Head of caudate nucleus (tissue), 42 donors: Measurements from ENCODE around the gene AUTS2.
"Not testable (repeated sequence)": the region's sequence is repeated elsewhere in the genome, so short reads cannot be mapped to it uniquely, and the experiment has no call there.

Experiments used
- DNase-seq, 42 donors: peaks; one replicate each; pipeline versions ENCODE4 v3.0.0 to v3.0.0-alpha.2; 2020 to 2021; ENCODE audit warnings: mixed read lengths in 7 of 42
- intact Hi-C: fragments of 100-400 bp; cut with DNase I; formaldehyde crosslinking; loops from one replicate; pipeline ENCODE4 v1.15.0; 2022

The AUTS2 gene

GRCh38 chr7:70237831-70238575 is 639.7 kb downstream of the AUTS2 start:
- DNase-seq: peak in 1 of 42 donors; percentile 15
- intact Hi-C loops: no loop called here

- intact Hi-C loops: no loop called here
- no peak for DNase-seq
Observed at GRCh38 chr7:70239918-70240317, 641.6 kb downstream of the AUTS2 start.

GRCh38 chr7:70240873-70241272 is 642.6 kb downstream of the AUTS2 start:
- intact Hi-C loops: no loop called here
- no peak for DNase-seq

- DNase-seq: no peak
- intact Hi-C loops: no loop called here
Observed at GRCh38 chr7:70241536-70242175, 643.4 kb downstream of the AUTS2 start.

- no peak for DNase-seq
- intact Hi-C loops: no loop called here
Observed at GRCh38 chr7:70242826-70243225, 644.6 kb downstream of the AUTS2 start.

GRCh38 chr7:70243443-70243842 is 645.2 kb downstream of the AUTS2 start:
- intact Hi-C loops: no loop called here
- no peak for DNase-seq

GRCh38 chr7:70257921-70258320 is 659.6 kb downstream of the AUTS2 start:
- no peak for DNase-seq
- intact Hi-C loops: no loop called here

GRCh38 chr7:70259502-70259901 is 661.2 kb downstream of the AUTS2 start:
- peak in 6 of 42 donors; percentile 18 to 60 (median 28) for DNase-seq
- intact Hi-C loops: no loop called here

GRCh38 chr7:70263471-70264255 is 665.4 kb downstream of the AUTS2 start:
- no peak for DNase-seq
- intact Hi-C loops: no loop called here

GRCh38 chr7:70266186-70266585 is 667.9 kb downstream of the AUTS2 start:
- DNase-seq: no peak
- intact Hi-C loops: no loop called here

GRCh38 chr7:70267381-70268120 is 669.3 kb downstream of the AUTS2 start:
- intact Hi-C loops: no loop called here
- DNase-seq: no peak

- DNase-seq: no peak
- intact Hi-C loops: no loop called here
Observed at GRCh38 chr7:70268179-70268578, 669.9 kb downstream of the AUTS2 start.

- no peak for DNase-seq
- intact Hi-C loops: no loop called here
Observed at GRCh38 chr7:70270149-70270548, 671.9 kb downstream of the AUTS2 start.

- intact Hi-C loops: no loop called here
- DNase-seq: no peak
Observed at GRCh38 chr7:70271617-70272081, 673.4 kb downstream of the AUTS2 start.

GRCh38 chr7:70275570-70275969 is 677.3 kb downstream of the AUTS2 start:
- DNase-seq, intact Hi-C loops: not testable (repeated sequence)

- intact Hi-C loops: no loop called here
- no peak for DNase-seq
Observed at GRCh38 chr7:70285187-70285586, 686.9 kb downstream of the AUTS2 start.

GRCh38 chr7:70285854-70286253 is 687.6 kb downstream of the AUTS2 start:
- intact Hi-C loops: no loop called here
- DNase-seq: no peak

- intact Hi-C loops: no loop called here
- no peak for DNase-seq
Observed at GRCh38 chr7:70288781-70289456, 690.6 kb downstream of the AUTS2 start.

GRCh38 chr7:70292716-70293115 is 694.4 kb downstream of the AUTS2 start:
- DNase-seq: no peak
- intact Hi-C loops: no loop called here
